ENCODE results near the gene COX8A.

DNA sequence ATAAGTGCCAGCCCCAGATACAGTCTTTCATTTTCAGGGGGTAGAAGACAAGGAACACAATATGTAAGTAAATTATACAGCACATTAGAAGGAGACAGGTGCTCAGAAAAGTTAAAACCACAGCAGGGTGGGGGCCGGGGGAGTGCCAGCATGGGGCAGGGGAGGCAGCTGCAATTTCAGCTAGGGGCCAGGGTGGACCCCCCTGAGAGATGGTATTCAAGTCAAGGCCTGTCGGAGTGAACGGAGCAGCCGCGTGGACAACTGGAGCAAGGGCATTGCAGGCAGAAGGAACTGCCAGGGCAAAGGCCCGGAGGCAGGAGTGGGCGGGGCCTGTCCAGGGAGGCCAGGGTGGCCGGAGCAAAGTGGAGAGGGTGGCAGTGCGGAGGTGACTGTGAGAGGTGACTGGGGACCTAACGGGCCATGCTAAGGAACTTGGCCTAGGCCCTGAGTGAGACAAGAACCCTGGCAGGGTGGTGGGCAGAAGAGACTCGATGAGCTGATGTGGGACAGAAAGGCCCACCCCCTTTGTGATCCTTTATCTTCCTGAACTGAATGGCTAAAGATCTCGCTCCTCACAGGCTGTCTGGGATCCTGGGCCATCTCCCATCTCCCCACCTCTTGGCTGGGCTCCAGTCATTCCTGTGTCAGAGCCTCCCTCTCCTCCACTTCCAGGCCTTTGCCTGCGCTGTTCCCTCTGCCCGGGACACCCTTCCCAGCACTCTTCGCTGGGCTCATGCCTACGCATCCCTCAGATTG is 38.9 kb downstream of the COX8A start:
- TF ChIP-seq, protein P1, sequence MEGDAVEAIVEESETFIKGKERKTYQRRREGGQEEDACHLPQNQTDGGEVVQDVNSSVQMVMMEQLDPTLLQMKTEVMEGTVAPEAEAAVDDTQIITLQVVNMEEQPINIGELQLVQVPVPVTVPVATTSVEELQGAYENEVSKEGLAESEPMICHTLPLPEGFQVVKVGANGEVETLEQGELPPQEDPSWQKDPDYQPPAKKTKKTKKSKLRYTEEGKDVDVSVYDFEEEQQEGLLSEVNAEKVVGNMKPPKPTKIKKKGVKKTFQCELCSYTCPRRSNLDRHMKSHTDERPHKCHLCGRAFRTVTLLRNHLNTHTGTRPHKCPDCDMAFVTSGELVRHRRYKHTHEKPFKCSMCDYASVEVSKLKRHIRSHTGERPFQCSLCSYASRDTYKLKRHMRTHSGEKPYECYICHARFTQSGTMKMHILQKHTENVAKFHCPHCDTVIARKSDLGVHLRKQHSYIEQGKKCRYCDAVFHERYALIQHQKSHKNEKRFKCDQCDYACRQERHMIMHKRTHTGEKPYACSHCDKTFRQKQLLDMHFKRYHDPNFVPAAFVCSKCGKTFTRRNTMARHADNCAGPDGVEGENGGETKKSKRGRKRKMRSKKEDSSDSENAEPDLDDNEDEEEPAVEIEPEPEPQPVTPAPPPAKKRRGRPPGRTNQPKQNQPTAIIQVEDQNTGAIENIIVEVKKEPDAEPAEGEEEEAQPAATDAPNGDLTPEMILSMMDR (IDR thresholded peaks at IDR 0.05) = no peak
- no peak for TF ChIP-seq EP300 (IDR thresholded peaks at IDR 0.05)
- TF ChIP-seq POLR2AphosphoS5 (IDR thresholded peaks at IDR 0.05) = no peak

All from gastroesophageal sphincter (tissue), 3 donors.